Measurements from ENCODE around the gene EHD2.

The EHD2 gene

GRCh38 chr19:47680858-47681332, 32.3 kb upstream of the EHD2 start:
- Mint-ChIP-seq H3K4me1 (ENCODE audit: low read depth) (no peaks in the 10 kb centered on the region), H3K4me3 (no peak overlapping the region), H3K27me3 (no peaks in the 10 kb centered on the region), H3K9me3 (no peaks in the 10 kb centered on the region), H3K27ac (no peak overlapping the region), H3K36me3 (ENCODE audit: low read depth) (peaks cover 18% of the 10 kb centered on the region)

GRCh38 chr19:47681388-47681787, 31.8 kb upstream of the EHD2 start:
- no peaks in the 10 kb centered on the region for H3K27me3 Mint-ChIP-seq
- H3K9me3 Mint-ChIP-seq: no peaks in the 10 kb centered on the region
- H3K4me1 Mint-ChIP-seq (ENCODE audit: low read depth): no peaks in the 10 kb centered on the region
- H3K36me3 Mint-ChIP-seq (ENCODE audit: low read depth): peaks cover 18% of the 10 kb centered on the region
- H3K27ac Mint-ChIP-seq: no peak overlapping the region
- H3K4me3 Mint-ChIP-seq: no peak overlapping the region

GRCh38 chr19:47681936-47682335, 31.3 kb upstream of the EHD2 start:
- Mint-ChIP-seq H3K4me1 (ENCODE audit: low read depth) (no peaks in the 10 kb centered on the region), H3K4me3 (no peak overlapping the region), H3K27ac (no peak overlapping the region), H3K36me3 (ENCODE audit: low read depth) (peaks cover 15% of the 10 kb centered on the region), H3K9me3 (no peaks in the 10 kb centered on the region), H3K27me3 (no peaks in the 10 kb centered on the region)

GRCh38 chr19:47682939-47683338, 30.3 kb upstream of the EHD2 start:
- no peak overlapping the region for H3K27ac Mint-ChIP-seq
- no peaks in the 10 kb centered on the region for H3K27me3 Mint-ChIP-seq
- H3K36me3 Mint-ChIP-seq (ENCODE audit: low read depth): peaks cover 14% of the 10 kb centered on the region
- H3K4me1 Mint-ChIP-seq (ENCODE audit: low read depth): no peaks in the 10 kb centered on the region
- H3K4me3 Mint-ChIP-seq: no peak overlapping the region
- no peaks in the 10 kb centered on the region for H3K9me3 Mint-ChIP-seq

- no peaks in the 10 kb centered on the region for H3K9me3 Mint-ChIP-seq
- no peaks in the 10 kb centered on the region for H3K4me1 Mint-ChIP-seq (ENCODE audit: low read depth)
- H3K27ac Mint-ChIP-seq: no peak overlapping the region
- H3K4me3 Mint-ChIP-seq: no peak overlapping the region
- H3K36me3 Mint-ChIP-seq (ENCODE audit: low read depth): peaks cover 18% of the 10 kb centered on the region
- H3K27me3 Mint-ChIP-seq: no peaks in the 10 kb centered on the region
Measured at GRCh38 chr19:47686679-47687450, 26.4 kb upstream of the EHD2 start.

GRCh38 chr19:47687906-47688305, 25.3 kb upstream of the EHD2 start:
- Mint-ChIP-seq H3K36me3 (ENCODE audit: low read depth) (peaks cover 16% of the 10 kb centered on the region), H3K4me3 (no peak overlapping the region), H3K9me3 (no peaks in the 10 kb centered on the region), H3K4me1 (ENCODE audit: low read depth) (no peaks in the 10 kb centered on the region), H3K27me3 (no peaks in the 10 kb centered on the region), H3K27ac (no peak overlapping the region)

- Mint-ChIP-seq H3K4me3 (no peak overlapping the region), H3K36me3 (ENCODE audit: low read depth) (peaks cover 9% of the 10 kb centered on the region), H3K4me1 (ENCODE audit: low read depth) (no peaks in the 10 kb centered on the region), H3K27ac (no peak overlapping the region), H3K9me3 (no peaks in the 10 kb centered on the region), H3K27me3 (no peaks in the 10 kb centered on the region)
Measured at GRCh38 chr19:47691090-47691489, 22.1 kb upstream of the EHD2 start.

GRCh38 chr19:47691782-47692181, 21.4 kb upstream of the EHD2 start:
- no peak overlapping the region for H3K27ac Mint-ChIP-seq
- H3K36me3 Mint-ChIP-seq (ENCODE audit: low read depth): peaks cover 9% of the 10 kb centered on the region
- no peaks in the 10 kb centered on the region for H3K9me3 Mint-ChIP-seq
- no peak overlapping the region for H3K4me3 Mint-ChIP-seq
- H3K27me3 Mint-ChIP-seq: no peaks in the 10 kb centered on the region
- H3K4me1 Mint-ChIP-seq (ENCODE audit: low read depth): no peaks in the 10 kb centered on the region

GRCh38 chr19:47693489-47693888, 19.7 kb upstream of the EHD2 start:
- Mint-ChIP-seq H3K4me3 (no peak overlapping the region), H3K9me3 (no peaks in the 10 kb centered on the region), H3K27me3 (no peaks in the 10 kb centered on the region), H3K36me3 (ENCODE audit: low read depth) (peaks cover 5% of the 10 kb centered on the region), H3K27ac (no peak overlapping the region), H3K4me1 (ENCODE audit: low read depth) (no peaks in the 10 kb centered on the region)

- peaks cover 5% of the 10 kb centered on the region for H3K36me3 Mint-ChIP-seq (ENCODE audit: low read depth)
- no peak overlapping the region for H3K27ac Mint-ChIP-seq
- no peaks in the 10 kb centered on the region for H3K4me1 Mint-ChIP-seq (ENCODE audit: low read depth)
- no peak overlapping the region for H3K4me3 Mint-ChIP-seq
- no peaks in the 10 kb centered on the region for H3K27me3 Mint-ChIP-seq
- no peaks in the 10 kb centered on the region for H3K9me3 Mint-ChIP-seq
Measured at GRCh38 chr19:47693903-47694302, 19.3 kb upstream of the EHD2 start.

- H3K9me3 Mint-ChIP-seq: no peaks in the 10 kb centered on the region
Measured at GRCh38 chr19:47694466-47695273, 18.6 kb upstream of the EHD2 start.

GRCh38 chr19:47695533-47696262, 17.5 kb upstream of the EHD2 start:
- Mint-ChIP-seq H3K27ac (no peak overlapping the region), H3K27me3 (no peaks in the 10 kb centered on the region), H3K4me1 (ENCODE audit: low read depth) (no peaks in the 10 kb centered on the region), H3K36me3 (ENCODE audit: low read depth) (peaks cover 14% of the 10 kb centered on the region), H3K4me3 (no peak overlapping the region), H3K9me3 (no peaks in the 10 kb centered on the region)

More at GRCh38 chr19:47694466-47695273, 18.6 kb upstream of the EHD2 start:
- no peak overlapping the region for H3K4me3 Mint-ChIP-seq
- H3K27me3 Mint-ChIP-seq: no peaks in the 10 kb centered on the region
- no peaks in the 10 kb centered on the region for H3K4me1 Mint-ChIP-seq (ENCODE audit: low read depth)
- peaks cover 5% of the 10 kb centered on the region for H3K36me3 Mint-ChIP-seq (ENCODE audit: low read depth)
- H3K27ac Mint-ChIP-seq: no peak overlapping the region

GRCh38 chr19:47696635-47697034, 16.6 kb upstream of the EHD2 start:
- Mint-ChIP-seq H3K27me3 (no peaks in the 10 kb centered on the region), H3K36me3 (ENCODE audit: low read depth) (peaks cover 10% of the 10 kb centered on the region)

GRCh38 chr19:47697863-47698609, 15.2 kb upstream of the EHD2 start:
- no peak overlapping the region for H3K27ac Mint-ChIP-seq
- H3K9me3 Mint-ChIP-seq: no peaks in the 10 kb centered on the region
- H3K27me3 Mint-ChIP-seq: no peaks in the 10 kb centered on the region
- no peaks in the 10 kb centered on the region for H3K4me1 Mint-ChIP-seq (ENCODE audit: low read depth)
- H3K4me3 Mint-ChIP-seq: no peak overlapping the region
- H3K36me3 Mint-ChIP-seq (ENCODE audit: low read depth): peaks cover 14% of the 10 kb centered on the region

More at GRCh38 chr19:47696635-47697034, 16.6 kb upstream of the EHD2 start:
- no peak overlapping the region for H3K4me3 Mint-ChIP-seq
- no peaks in the 10 kb centered on the region for H3K9me3 Mint-ChIP-seq
- H3K27ac Mint-ChIP-seq: no peak overlapping the region
- no peaks in the 10 kb centered on the region for H3K4me1 Mint-ChIP-seq (ENCODE audit: low read depth)
